ENCODE measurements around the gene AVEN.

DNA sequence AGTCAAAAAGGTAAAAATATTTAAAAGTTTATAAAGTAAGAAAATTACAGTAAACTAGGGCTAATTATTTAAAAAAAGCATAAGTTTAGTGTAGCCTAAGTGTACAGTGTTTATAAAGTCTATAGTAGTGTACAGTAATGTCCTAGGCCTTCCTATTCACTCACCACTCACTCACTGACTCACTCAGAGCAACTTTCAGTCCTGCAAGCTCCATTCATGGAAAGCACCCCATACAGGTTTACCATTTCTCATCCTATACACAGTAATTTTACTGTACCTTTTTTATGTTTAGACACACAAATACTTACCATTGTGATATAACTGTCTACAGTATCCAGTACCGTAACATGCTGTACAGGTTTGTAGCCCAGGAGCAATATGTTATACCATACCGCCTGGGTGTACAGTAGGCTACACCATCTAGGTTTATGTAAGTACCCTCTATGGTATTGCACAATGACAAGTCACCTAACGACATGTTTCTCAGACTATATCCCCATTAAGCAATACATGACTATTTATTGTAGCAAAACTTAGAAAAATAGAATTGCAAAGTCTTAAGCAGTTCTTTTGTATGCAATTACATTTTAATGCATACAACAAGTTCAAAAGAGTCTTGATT is 19.5 kb downstream of the AVEN start:
- TF ChIP-seq, protein P1, sequence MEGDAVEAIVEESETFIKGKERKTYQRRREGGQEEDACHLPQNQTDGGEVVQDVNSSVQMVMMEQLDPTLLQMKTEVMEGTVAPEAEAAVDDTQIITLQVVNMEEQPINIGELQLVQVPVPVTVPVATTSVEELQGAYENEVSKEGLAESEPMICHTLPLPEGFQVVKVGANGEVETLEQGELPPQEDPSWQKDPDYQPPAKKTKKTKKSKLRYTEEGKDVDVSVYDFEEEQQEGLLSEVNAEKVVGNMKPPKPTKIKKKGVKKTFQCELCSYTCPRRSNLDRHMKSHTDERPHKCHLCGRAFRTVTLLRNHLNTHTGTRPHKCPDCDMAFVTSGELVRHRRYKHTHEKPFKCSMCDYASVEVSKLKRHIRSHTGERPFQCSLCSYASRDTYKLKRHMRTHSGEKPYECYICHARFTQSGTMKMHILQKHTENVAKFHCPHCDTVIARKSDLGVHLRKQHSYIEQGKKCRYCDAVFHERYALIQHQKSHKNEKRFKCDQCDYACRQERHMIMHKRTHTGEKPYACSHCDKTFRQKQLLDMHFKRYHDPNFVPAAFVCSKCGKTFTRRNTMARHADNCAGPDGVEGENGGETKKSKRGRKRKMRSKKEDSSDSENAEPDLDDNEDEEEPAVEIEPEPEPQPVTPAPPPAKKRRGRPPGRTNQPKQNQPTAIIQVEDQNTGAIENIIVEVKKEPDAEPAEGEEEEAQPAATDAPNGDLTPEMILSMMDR (conservative IDR thresholded peaks at IDR 0.05; ENCODE audit: low read length): no peak
- TF ChIP-seq EZH2phosphoT487 (IDR thresholded peaks at IDR 0.05; ENCODE audit: borderline replicate concordance, low read depth, low read length): no peak
